Astrocyte (in vitro differentiated cells and primary cell): ENCODE data around the gene NDUFB2. TPM values are rescaled to one million over a fixed set of nuclear protein-coding genes. Genes with fewer than 3 reads are reported as not detected.

Experiments used
- DNase-seq: peaks from one replicate; pipeline ENCODE4 v3.0.0-alpha.2; 2010; ENCODE audit warnings: low read depth
- FAIRE-seq: peaks from 2 replicates; lab custom pipeline; 2011; peaks lifted over from hg19 to GRCh38; lab: Jason Lieb, UNC
- H2AFZ ChIP-seq: 2 replicates; pipeline ENCODE4 v1.6.0; 2012; ENCODE audit warnings: low read depth, low read length, inconsistent platforms
- H3K27ac ChIP-seq: 2 replicates; pipeline ENCODE4 v1.5.1; 2011; ENCODE audit warnings: low read depth, low read length, inconsistent platforms
- H3K27me3 ChIP-seq: 2 replicates; pipeline ENCODE4 v1.6.0; 2011; ENCODE audit warnings: low read length, inconsistent platforms; ENCODE audit not compliant: insufficient read depth
- H3K36me3 ChIP-seq: 2 replicates; pipeline ENCODE4 v1.5.1; 2011; ENCODE audit warnings: low read length, inconsistent platforms; ENCODE audit not compliant: insufficient read depth
- H3K4me1 ChIP-seq: 2 replicates; pipeline ENCODE4 v1.5.1; 2011; ENCODE audit warnings: low read length, inconsistent platforms; ENCODE audit not compliant: insufficient read depth
- H3K4me2 ChIP-seq: 2 replicates; pipeline ENCODE4 v1.6.0; 2012; ENCODE audit warnings: low read length, inconsistent platforms
- H3K4me3 ChIP-seq: 2 replicates; pipeline ENCODE4 v1.5.1; 2011; ENCODE audit warnings: low read depth, mild to moderate bottlenecking, low read length, inconsistent platforms; ENCODE audit not compliant: insufficient read depth
- H3K79me2 ChIP-seq: 2 replicates; pipeline ENCODE4 v1.6.0; 2012; ENCODE audit warnings: mild to moderate bottlenecking, low read length, inconsistent platforms; ENCODE audit not compliant: insufficient read depth
- H3K9ac ChIP-seq: 2 replicates; pipeline ENCODE4 v1.6.0; 2012; ENCODE audit warnings: mild to moderate bottlenecking, low read length, inconsistent platforms
- H3K9me3 ChIP-seq: 2 replicates; pipeline ENCODE4 v1.5.1; 2012; ENCODE audit warnings: low read depth, mild to moderate bottlenecking, low read length, inconsistent platforms; ENCODE audit not compliant: insufficient read depth
- H4K20me1 ChIP-seq: 2 replicates; pipeline ENCODE4 v1.6.0; 2012; ENCODE audit warnings: low read length, inconsistent platforms; ENCODE audit not compliant: insufficient read depth
- H3K27ac Mint-ChIP-seq: one replicate; pipeline ENCODE4 v1.8.0; 2021; ENCODE audit warnings: mild to moderate bottlenecking, mixed read lengths; ENCODE audit not compliant: unreplicated experiment
- H3K27me3 Mint-ChIP-seq: one replicate; pipeline ENCODE4 v1.8.0; 2021; ENCODE audit warnings: low read depth, mixed read lengths; ENCODE audit not compliant: unreplicated experiment
- H3K36me3 Mint-ChIP-seq: one replicate; pipeline ENCODE4 v1.8.0; 2021; ENCODE audit warnings: low read depth, mixed read lengths; ENCODE audit not compliant: unreplicated experiment
- H3K4me1 Mint-ChIP-seq: one replicate; pipeline ENCODE4 v1.8.0; 2021; ENCODE audit warnings: low read depth, mixed read lengths; ENCODE audit not compliant: unreplicated experiment
- H3K4me3 Mint-ChIP-seq: one replicate; pipeline ENCODE4 v1.8.0; 2021; ENCODE audit warnings: mild to moderate bottlenecking, moderate library complexity, mixed read lengths; ENCODE audit not compliant: unreplicated experiment
- H3K9me3 Mint-ChIP-seq: one replicate; pipeline ENCODE4 v1.8.0; 2021; ENCODE audit warnings: mild to moderate bottlenecking, mixed read lengths; ENCODE audit not compliant: unreplicated experiment
- CTCF ChIP-seq: IDR thresholded peaks from 2 replicates; pipeline ENCODE4 v1.5.1; 2011; ENCODE audit warnings: low read depth, mild to moderate bottlenecking, inconsistent platforms, low read length, moderate library complexity; ENCODE audit not compliant: insufficient read depth
- EZH2 ChIP-seq: IDR thresholded peaks from 2 replicates; pipeline ENCODE4 v1.6.1; 2012; ENCODE audit warnings: mild to moderate bottlenecking, low read length, inconsistent platforms; ENCODE audit not compliant: insufficient read depth
- total RNA-seq: library from RNA; stranded (reverse); gene quantifications from 2 replicates; pipeline ENCODE4 v1.2.1, GENCODE V29; 2021

The NDUFB2 gene
- total RNA-seq, 1 donor from 2014 or later: 254 TPM

DNA sequence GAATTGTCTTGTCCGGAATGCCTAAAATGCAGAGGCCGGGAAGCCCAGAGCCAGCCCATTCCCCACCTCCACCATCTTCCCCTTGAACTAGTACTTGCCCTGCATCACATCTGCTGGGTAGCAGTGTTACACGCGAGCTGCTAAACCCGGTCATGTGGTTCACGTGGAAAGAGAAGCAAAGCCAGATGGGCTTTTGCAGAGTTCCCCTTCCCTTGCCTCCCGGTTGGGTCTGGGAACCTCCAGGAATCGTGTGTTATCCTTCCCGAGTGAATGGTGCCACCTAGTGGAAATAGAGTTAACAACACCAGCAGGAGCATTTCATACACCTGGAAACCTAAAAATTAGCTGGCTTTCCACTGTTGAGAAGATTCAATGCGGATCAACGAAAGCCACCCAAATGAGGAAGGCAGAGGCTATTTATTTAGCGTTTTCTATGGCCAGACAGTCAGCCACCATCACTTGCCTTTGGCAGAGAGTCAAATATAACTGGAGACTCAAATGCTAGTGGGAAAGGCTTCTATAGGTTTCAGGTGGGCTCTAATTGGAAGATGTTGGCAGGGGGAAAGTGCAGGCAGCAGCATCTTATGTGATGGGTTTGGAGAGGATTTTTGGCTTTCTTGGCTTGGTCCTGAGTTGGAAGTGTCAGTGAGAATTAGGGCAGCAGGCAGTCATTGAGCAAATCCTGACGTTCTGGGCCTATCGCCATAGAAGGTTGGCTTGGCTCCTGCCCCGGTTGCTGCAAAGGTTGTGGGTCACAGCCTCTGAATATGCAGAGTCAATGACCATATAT, 43.0 kb upstream of the NDUFB2 start:
- Histone ChIP-seq H3K4me2 (no peak overlapping the region), H3K9ac (no peak overlapping the region), H2AFZ (peak overlapping the region; percentile 61), H3K27ac (no peak overlapping the region), H3K27me3 (no peaks in the 10 kb centered on the region), H3K79me2 (no peaks in the 10 kb centered on the region), H3K36me3 (no peaks in the 10 kb centered on the region), H3K4me3 (no peak overlapping the region), H3K9me3 (no peaks in the 10 kb centered on the region), H3K4me1 (peaks cover 9% of the 10 kb centered on the region), H4K20me1 (no peaks in the 10 kb centered on the region)
- Mint-ChIP-seq H3K27me3 (peaks cover 11% of the 10 kb centered on the region), H3K9me3 (peaks cover 1% of the 10 kb centered on the region), H3K36me3 (no peaks in the 10 kb centered on the region), H3K27ac (no peak overlapping the region), H3K4me1 (peaks cover 24% of the 10 kb centered on the region), H3K4me3 (no peak overlapping the region)
- DNase-seq (peak; percentile 48), FAIRE-seq (peak; percentile 29)
- TF ChIP-seq EZH2 (no peak), CTCF (peak; percentile 91)

- FAIRE-seq (no peak), DNase-seq (no peak)
- H3K36me3 Mint-ChIP-seq: no peaks in the 10 kb centered on the region
- TF ChIP-seq CTCF: no peak
- TF ChIP-seq EZH2: no peak
- H3K4me3 ChIP-seq: no peak overlapping the region
- H2AFZ ChIP-seq: no peak overlapping the region
- no peak overlapping the region for H3K27ac Mint-ChIP-seq
- H3K4me1 Mint-ChIP-seq: peaks cover 24% of the 10 kb centered on the region
- H3K4me1 ChIP-seq: peaks cover 9% of the 10 kb centered on the region
- no peak overlapping the region for H3K9ac ChIP-seq
- H3K27me3 ChIP-seq: no peaks in the 10 kb centered on the region
- no peak overlapping the region for H3K27ac ChIP-seq
- no peaks in the 10 kb centered on the region for H3K36me3 ChIP-seq
- no peaks in the 10 kb centered on the region for H3K79me2 ChIP-seq
- no peak overlapping the region for H3K4me2 ChIP-seq
- peaks cover 1% of the 10 kb centered on the region for H3K9me3 Mint-ChIP-seq
- H4K20me1 ChIP-seq: no peaks in the 10 kb centered on the region
- H3K4me3 Mint-ChIP-seq: no peak overlapping the region
- no peaks in the 10 kb centered on the region for H3K9me3 ChIP-seq
- peaks cover 11% of the 10 kb centered on the region for H3K27me3 Mint-ChIP-seq
Measured at GRCh38 chr7:140654109-140654387, 42.5 kb upstream of the NDUFB2 start.

- Mint-ChIP-seq H3K36me3 (no peaks in the 10 kb centered on the region), H3K27me3 (peaks cover 11% of the 10 kb centered on the region), H3K9me3 (peaks cover 1% of the 10 kb centered on the region), H3K4me3 (no peak overlapping the region), H3K4me1 (peaks cover 18% of the 10 kb centered on the region), H3K27ac (no peak overlapping the region)
- no peak for FAIRE-seq
- H3K9me3 ChIP-seq: no peaks in the 10 kb centered on the region
- no peaks in the 10 kb centered on the region for H4K20me1 ChIP-seq
- H3K79me2 ChIP-seq: no peaks in the 10 kb centered on the region
- no peak overlapping the region for H3K4me3 ChIP-seq
- no peak for TF ChIP-seq EZH2
- no peak for TF ChIP-seq CTCF
- H3K27ac ChIP-seq: no peak overlapping the region
- H3K36me3 ChIP-seq: no peaks in the 10 kb centered on the region
- H3K4me1 ChIP-seq: peaks cover 3% of the 10 kb centered on the region
- no peak overlapping the region for H3K9ac ChIP-seq
- DNase-seq: no peak
- H2AFZ ChIP-seq: no peak overlapping the region
- no peak overlapping the region for H3K4me2 ChIP-seq
- no peaks in the 10 kb centered on the region for H3K27me3 ChIP-seq
Measured at GRCh38 chr7:140654661-140655060, 41.8 kb upstream of the NDUFB2 start.
